IMR-90 (cell line): ENCODE measurements around the gene LGALSL. TPM values are rescaled to one million over a fixed set of nuclear protein-coding genes. Genes with fewer than 3 reads are reported as not detected.

Source experiments
- ATAC-seq: fragments of 200-7000 bp; cut with Tn5 transposase; 2 replicates; pipeline ENCODE4 v1.9.1; 2020; ENCODE audit warnings: low read depth, mild to moderate bottlenecking, moderate library complexity
- BruUV-seq: library from RNA; stranded (reverse); fragments of 400-500 nt; replicated peaks from 2 replicates; lab custom pipeline; 2021; lab: Mats Ljungman, UMichigan
- CTCF ChIA-PET: fragments of 300-600 bp; formaldehyde crosslinking; extraction: SDS; loops from one replicate; lab custom pipeline; 2021; ENCODE audit warnings: antibody characterized with exemption; lab: Yijun Ruan, JAX
- POLR2A ChIA-PET: fragments of 300-600 bp; sonication (Branson Sonifier 250); formaldehyde crosslinking; loops from one replicate; lab custom pipeline; 2022; ENCODE audit warnings: antibody characterized with exemption; ENCODE audit not compliant: unreplicated experiment; lab: Charles Lee
- DNase-seq: peaks from one replicate; pipeline ENCODE4 v3.0.0; 2013
- H2AFZ ChIP-seq: replicated peaks from 2 replicates; pipeline ENCODE3; 2013; ENCODE audit warnings: low read length, mild to moderate bottlenecking; ENCODE audit not compliant: poor library complexity
- H2AK5ac ChIP-seq: 2 replicates; pipeline ENCODE4 v1.6.1; 2013; ENCODE audit warnings: low read depth, low read length, inconsistent platforms
- H2AK9ac ChIP-seq: replicated peaks from 2 replicates; pipeline ENCODE3; 2013; ENCODE audit warnings: mild to moderate bottlenecking, low read depth, low read length, moderate library complexity; ENCODE audit not compliant: poor library complexity
- H2BK120ac ChIP-seq: 2 replicates; pipeline ENCODE4 v1.6.1; 2013; ENCODE audit warnings: low read depth, low read length, inconsistent platforms
- H2BK15ac ChIP-seq: 3 replicates; pipeline ENCODE4 v1.6.1; 2013; ENCODE audit warnings: low read depth, low read length, inconsistent platforms
- H2BK20ac ChIP-seq: 2 replicates; pipeline ENCODE4 v1.6.1; 2013; ENCODE audit warnings: low read depth, mild to moderate bottlenecking, inconsistent platforms, low read length, moderate library complexity
- H2BK5ac ChIP-seq: 2 replicates; pipeline ENCODE4 v1.6.1; 2013; ENCODE audit warnings: mild to moderate bottlenecking, low read depth, low read length, inconsistent platforms; ENCODE audit not compliant: poor library complexity, severe bottlenecking
- H3K14ac ChIP-seq: replicated peaks from 2 replicates; pipeline ENCODE4 v1.6.1; 2013; ENCODE audit warnings: low read depth, low read length, inconsistent platforms
- H3K18ac ChIP-seq: 2 replicates; pipeline ENCODE4 v1.6.1; 2013; ENCODE audit warnings: low read depth, low read length, control low read depth
- H3K23ac ChIP-seq: 2 replicates; pipeline ENCODE4 v1.6.1; 2013; ENCODE audit warnings: low read depth, low read length, inconsistent platforms
- H3K27ac ChIP-seq: 2 replicates; pipeline ENCODE4 v1.5.1; 2013; ENCODE audit warnings: mild to moderate bottlenecking, control low read depth, low read length; ENCODE audit not compliant: insufficient read depth
- H3K27me3 ChIP-seq: 2 replicates; pipeline ENCODE4 v1.6.1; 2013; ENCODE audit warnings: low read length; ENCODE audit not compliant: control insufficient read depth, insufficient read depth
- H3K36me3 ChIP-seq: 2 replicates; pipeline ENCODE4 v1.6.1; 2013; ENCODE audit warnings: low read length, mixed read lengths; ENCODE audit not compliant: control insufficient read depth, insufficient read depth
- H3K4ac ChIP-seq: 2 replicates; pipeline ENCODE4 v1.6.1; 2013; ENCODE audit warnings: low read depth, low read length, inconsistent platforms
- H3K4me1 ChIP-seq: 2 replicates; pipeline ENCODE4 v1.6.1; 2013; ENCODE audit warnings: low read length, mixed read lengths; ENCODE audit not compliant: control insufficient read depth, insufficient read depth
- H3K4me2 ChIP-seq: 2 replicates; pipeline ENCODE4 v1.6.1; 2013; ENCODE audit warnings: low read depth, mild to moderate bottlenecking, control low read depth, low read length, moderate library complexity
- H3K4me3 ChIP-seq: 2 replicates; pipeline ENCODE4 v1.5.1; 2013; ENCODE audit warnings: low read depth, mild to moderate bottlenecking, control low read depth, low read length, moderate library complexity; ENCODE audit not compliant: insufficient read depth
- H3K56ac ChIP-seq: 2 replicates; pipeline ENCODE4 v1.6.1; 2013; ENCODE audit warnings: low read length, inconsistent platforms; ENCODE audit not compliant: insufficient read depth; ENCODE audit errors: extremely low read depth
- H3K79me1 ChIP-seq, 2 experiments: 2 replicates each; pipeline ENCODE4 v1.6.1; 2013; ENCODE audit warnings: low read length in 2 of 2, inconsistent platforms in 1 of 2, low read depth in 1 of 2
- H3K9ac ChIP-seq: 2 replicates; pipeline ENCODE4 v1.6.1; 2013; ENCODE audit warnings: low read depth, low read length, control low read depth
- H3K9me1 ChIP-seq: 2 replicates; pipeline ENCODE4 v1.6.1; 2013; ENCODE audit warnings: low read length, inconsistent platforms; ENCODE audit not compliant: insufficient read depth
- H3K9me3 ChIP-seq: 2 replicates; pipeline ENCODE4 v1.6.1; 2013; ENCODE audit warnings: low read length; ENCODE audit not compliant: control insufficient read depth, insufficient read depth
- H4K20me1 ChIP-seq: 2 replicates; pipeline ENCODE4 v1.6.1; 2013; ENCODE audit warnings: low read length, inconsistent platforms; ENCODE audit not compliant: insufficient read depth
- H4K5ac ChIP-seq: 2 replicates; pipeline ENCODE4 v1.6.1; 2013; ENCODE audit warnings: mild to moderate bottlenecking, low read depth, low read length, control low read depth
- H4K8ac ChIP-seq, 2 experiments: 2 replicates each; pipeline ENCODE4 v1.6.1; 2013; ENCODE audit warnings: low read depth in 2 of 2, low read length in 2 of 2, control low read depth in 1 of 2, inconsistent platforms in 1 of 2
- H4K91ac ChIP-seq: 2 replicates; pipeline ENCODE4 v1.6.1; 2013; ENCODE audit warnings: low read depth, low read length, inconsistent platforms; ENCODE audit not compliant: insufficient read depth
- BHLHE40 ChIP-seq: fragments of 150-350 bp; IDR thresholded peaks from 2 replicates; pipeline ENCODE4 v1.6.1; 2016; ENCODE audit warnings: mild to moderate bottlenecking, low read depth, low read length
- CEBPB ChIP-seq: IDR thresholded peaks from 2 replicates; pipeline ENCODE4 v1.6.1; 2012; ENCODE audit warnings: low read depth, low read length, improper control_type of control experiment
- CHD1 ChIP-seq: IDR thresholded peaks from 2 replicates; pipeline ENCODE4 v1.6.1; 2012; ENCODE audit warnings: low read depth, low read length, improper control_type of control experiment
- FOS ChIP-seq: fragments of 150-350 bp; IDR thresholded peaks from 2 replicates; pipeline ENCODE4 v1.6.1; 2016; ENCODE audit warnings: low read depth, low read length
- MAFK ChIP-seq: IDR thresholded peaks from 2 replicates; pipeline ENCODE4 v1.6.1; 2012; ENCODE audit warnings: low read depth, low read length, improper control_type of control experiment
- MAZ ChIP-seq: IDR thresholded peaks from 2 replicates; pipeline ENCODE4 v1.6.1; 2012; ENCODE audit warnings: low read depth, mild to moderate bottlenecking, low read length, improper control_type of control experiment, moderate library complexity, borderline replicate concordance
- MXI1 ChIP-seq: IDR thresholded peaks from 2 replicates; pipeline ENCODE4 v1.6.1; 2012; ENCODE audit warnings: low read depth, mild to moderate bottlenecking, low read length, moderate library complexity, borderline replicate concordance
- NFE2L2 ChIP-seq: fragments of 150-350 bp; IDR thresholded peaks from 2 replicates; pipeline ENCODE4 v1.6.1; 2016; ENCODE audit warnings: low read depth, mild to moderate bottlenecking, low read length
- POLR2A ChIP-seq: IDR thresholded peaks from 2 replicates; pipeline ENCODE4 v1.6.1; 2012; ENCODE audit warnings: mild to moderate bottlenecking, low read depth, low read length
- RAD21 ChIP-seq: IDR thresholded peaks from 2 replicates; pipeline ENCODE4 v1.6.1; 2012; ENCODE audit warnings: low read length, improper control_type of control experiment
- RCOR1 ChIP-seq: IDR thresholded peaks from 2 replicates; pipeline ENCODE4 v1.6.1; 2012; ENCODE audit warnings: mild to moderate bottlenecking, low read length, improper control_type of control experiment; ENCODE audit not compliant: insufficient replicate concordance
- RFX5 ChIP-seq: IDR thresholded peaks from 2 replicates; pipeline ENCODE4 v1.8.0; 2012; ENCODE audit warnings: low read depth, mild to moderate bottlenecking, low read length, moderate library complexity
- WGBS, 2 experiments: methylation state at CpG; one replicate each; pipeline versions ENCODE4 v1.1.5 to v1.1.7; 2013; ENCODE audit warnings: missing lambda C conversion rate in 2 of 2; ENCODE audit not compliant: insufficient read length in 1 of 2; ENCODE audit errors: extremely low coverage in 2 of 2; 5-methylcytosine and 5-hydroxymethylcytosine counted together
- dilution Hi-C: fragments of 300-500 bp; cut with HindIII; formaldehyde crosslinking; loops from one replicate; pipeline ENCODE4 v1.14.3; 2018; ENCODE audit warnings: low sequenced_read_pairs; ENCODE audit not compliant: unreplicated experiment
- in situ Hi-C: fragments of 300-500 bp; cut with MboI; formaldehyde crosslinking; loops from 3 replicates; pipeline ENCODE4 v1.14.3; 2019; ENCODE audit warnings: low sequenced_read_pairs, inconsistent platforms, mixed read lengths
- intact Hi-C: fragments of 100-400 bp; cut with micrococcal nuclease; formaldehyde crosslinking; loops from 2 replicates; pipeline ENCODE4 v1.10.0; 2022
- polyA plus RNA-seq, 3 experiments: library from polyadenylated mRNA; depleted of rRNA; stranded (reverse); fragments of >200 nt; gene quantifications; 2 replicates each; pipeline ENCODE4 v1.2.3, GENCODE V29; 2012; ENCODE audit warnings: low replicate concordance in 1 of 3
- total RNA-seq: library from RNA; depleted of rRNA; stranded (reverse); fragments of >200 nt; gene quantifications from 2 replicates; pipeline ENCODE4 v1.2.3, GENCODE V29; 2012
- TF ChIP-seq, protein P1 (sequence below): conservative IDR thresholded peaks from 2 replicates; pipeline ENCODE4 v1.5.1; 2012; ENCODE audit warnings: mild to moderate bottlenecking, low read depth, low read length, improper control_type of control experiment
- TF ChIP-seq, protein P2 (sequence below): fragments of 150-350 bp; IDR thresholded peaks from 2 replicates; pipeline ENCODE4 v1.6.1; 2017; ENCODE audit warnings: mild to moderate bottlenecking, antibody characterized with exemption, low read length, low read depth
- TF ChIP-seq, protein P3 (sequence below): fragments of 150-350 bp; IDR thresholded peaks from 2 replicates; pipeline ENCODE4 v1.6.1; 2016; ENCODE audit warnings: low read depth, mild to moderate bottlenecking, low read length, moderate library complexity, borderline replicate concordance

The LGALSL gene
- total and polyA plus RNA-seq, 2 of the 4 experiments (the other 2 are of a cell fraction), result 0.86 to 2.9 TPM

GRCh38 chr2:64460330-64460729, 6.4 kb downstream of the LGALSL start:
- in situ Hi-C loops, result no loop called here
- Histone ChIP-seq H3K18ac (no peak overlapping the region), H3K14ac (no peak overlapping the region), H3K23ac (no peak overlapping the region), H3K9me1 (no peaks in the 10 kb centered on the region), H2BK120ac (no peak overlapping the region), H3K27ac (no peak overlapping the region), H4K91ac (no peak overlapping the region), H2AK9ac (no peak overlapping the region), H3K4me3 (no peak overlapping the region), H2BK20ac (no peak overlapping the region), H3K79me1 (no peaks in the 10 kb centered on the region), H3K4me1 (no peaks in the 10 kb centered on the region; the same call in 1 of the 2 replicates), H3K9me3 (no peaks in the 10 kb centered on the region), H4K8ac (no peak overlapping the region), H4K5ac (no peak overlapping the region), H2AK5ac (no peak overlapping the region), H3K27me3 (peaks cover 9% of the 10 kb centered on the region), H2AFZ (no peak overlapping the region), H3K4me2 (no peak overlapping the region), H3K4ac (no peak overlapping the region), H2BK15ac (no peak overlapping the region), H3K9ac (no peak overlapping the region), H3K56ac (no peak overlapping the region), H3K36me3 (no peaks in the 10 kb centered on the region), H4K20me1 (no peaks in the 10 kb centered on the region), H2BK5ac (no peak overlapping the region)
- no TSS peak for BruUV-seq
- intact Hi-C loops, result no loop called here
- DNase-seq (no peak), ATAC-seq (no peak)
- TF ChIP-seq RAD21 (no peak), MXI1 (no peak), FOS (no peak), NFE2L2 (no peak), MAFK (no peak), RFX5 (no peak), POLR2A (no peak), MAZ (no peak), CEBPB (no peak), BHLHE40 (no peak), CHD1 (no peak), RCOR1 (no peak)
- TF ChIP-seq, protein P1, sequence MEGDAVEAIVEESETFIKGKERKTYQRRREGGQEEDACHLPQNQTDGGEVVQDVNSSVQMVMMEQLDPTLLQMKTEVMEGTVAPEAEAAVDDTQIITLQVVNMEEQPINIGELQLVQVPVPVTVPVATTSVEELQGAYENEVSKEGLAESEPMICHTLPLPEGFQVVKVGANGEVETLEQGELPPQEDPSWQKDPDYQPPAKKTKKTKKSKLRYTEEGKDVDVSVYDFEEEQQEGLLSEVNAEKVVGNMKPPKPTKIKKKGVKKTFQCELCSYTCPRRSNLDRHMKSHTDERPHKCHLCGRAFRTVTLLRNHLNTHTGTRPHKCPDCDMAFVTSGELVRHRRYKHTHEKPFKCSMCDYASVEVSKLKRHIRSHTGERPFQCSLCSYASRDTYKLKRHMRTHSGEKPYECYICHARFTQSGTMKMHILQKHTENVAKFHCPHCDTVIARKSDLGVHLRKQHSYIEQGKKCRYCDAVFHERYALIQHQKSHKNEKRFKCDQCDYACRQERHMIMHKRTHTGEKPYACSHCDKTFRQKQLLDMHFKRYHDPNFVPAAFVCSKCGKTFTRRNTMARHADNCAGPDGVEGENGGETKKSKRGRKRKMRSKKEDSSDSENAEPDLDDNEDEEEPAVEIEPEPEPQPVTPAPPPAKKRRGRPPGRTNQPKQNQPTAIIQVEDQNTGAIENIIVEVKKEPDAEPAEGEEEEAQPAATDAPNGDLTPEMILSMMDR, result no peak
- TF ChIP-seq, protein P2, sequence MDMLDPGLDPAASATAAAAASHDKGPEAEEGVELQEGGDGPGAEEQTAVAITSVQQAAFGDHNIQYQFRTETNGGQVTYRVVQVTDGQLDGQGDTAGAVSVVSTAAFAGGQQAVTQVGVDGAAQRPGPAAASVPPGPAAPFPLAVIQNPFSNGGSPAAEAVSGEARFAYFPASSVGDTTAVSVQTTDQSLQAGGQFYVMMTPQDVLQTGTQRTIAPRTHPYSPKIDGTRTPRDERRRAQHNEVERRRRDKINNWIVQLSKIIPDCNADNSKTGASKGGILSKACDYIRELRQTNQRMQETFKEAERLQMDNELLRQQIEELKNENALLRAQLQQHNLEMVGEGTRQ, result no peak
- TF ChIP-seq, protein P3, sequence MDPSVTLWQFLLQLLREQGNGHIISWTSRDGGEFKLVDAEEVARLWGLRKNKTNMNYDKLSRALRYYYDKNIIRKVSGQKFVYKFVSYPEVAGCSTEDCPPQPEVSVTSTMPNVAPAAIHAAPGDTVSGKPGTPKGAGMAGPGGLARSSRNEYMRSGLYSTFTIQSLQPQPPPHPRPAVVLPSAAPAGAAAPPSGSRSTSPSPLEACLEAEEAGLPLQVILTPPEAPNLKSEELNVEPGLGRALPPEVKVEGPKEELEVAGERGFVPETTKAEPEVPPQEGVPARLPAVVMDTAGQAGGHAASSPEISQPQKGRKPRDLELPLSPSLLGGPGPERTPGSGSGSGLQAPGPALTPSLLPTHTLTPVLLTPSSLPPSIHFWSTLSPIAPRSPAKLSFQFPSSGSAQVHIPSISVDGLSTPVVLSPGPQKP, result no peak
- dilution Hi-C loops, result no loop called here
- ChIA-PET POLR2A (no interaction called here), CTCF (no interaction called here)
- no CpG with 5 or more reads among the region's 3 CpGs for WGBS, 2 experiments
